Choroid plexus epithelial cell (primary cell): ENCODE data around the gene PLXNB2.

Source experiments
- DNase-seq: peaks from one replicate; pipeline ENCODE4 v3.0.0-alpha.2; 2010; ENCODE audit warnings: low read depth
- H3K4me3 ChIP-seq: 2 replicates; pipeline ENCODE4 v1.5.1; 2011; ENCODE audit warnings: low read depth, mild to moderate bottlenecking, control low read depth, low read length, moderate library complexity
- CTCF ChIP-seq: conservative IDR thresholded peaks from 2 replicates; pipeline ENCODE4 v1.5.1; 2011; ENCODE audit warnings: low read depth, mild to moderate bottlenecking, control low read depth, inconsistent platforms, low read length, moderate library complexity

PLXNB2 gene

GRCh38 chr22:50301581-50301991 is 5.9 kb downstream of the PLXNB2 start:
- DNase-seq: no peak
- TF ChIP-seq CTCF: no peak
- no peak overlapping the region for H3K4me3 ChIP-seq

- TF ChIP-seq CTCF: no peak
- DNase-seq: no peak
- no peak overlapping the region for H3K4me3 ChIP-seq
Measured at GRCh38 chr22:50300620-50301257, 6.7 kb downstream of the PLXNB2 start.

DNA sequence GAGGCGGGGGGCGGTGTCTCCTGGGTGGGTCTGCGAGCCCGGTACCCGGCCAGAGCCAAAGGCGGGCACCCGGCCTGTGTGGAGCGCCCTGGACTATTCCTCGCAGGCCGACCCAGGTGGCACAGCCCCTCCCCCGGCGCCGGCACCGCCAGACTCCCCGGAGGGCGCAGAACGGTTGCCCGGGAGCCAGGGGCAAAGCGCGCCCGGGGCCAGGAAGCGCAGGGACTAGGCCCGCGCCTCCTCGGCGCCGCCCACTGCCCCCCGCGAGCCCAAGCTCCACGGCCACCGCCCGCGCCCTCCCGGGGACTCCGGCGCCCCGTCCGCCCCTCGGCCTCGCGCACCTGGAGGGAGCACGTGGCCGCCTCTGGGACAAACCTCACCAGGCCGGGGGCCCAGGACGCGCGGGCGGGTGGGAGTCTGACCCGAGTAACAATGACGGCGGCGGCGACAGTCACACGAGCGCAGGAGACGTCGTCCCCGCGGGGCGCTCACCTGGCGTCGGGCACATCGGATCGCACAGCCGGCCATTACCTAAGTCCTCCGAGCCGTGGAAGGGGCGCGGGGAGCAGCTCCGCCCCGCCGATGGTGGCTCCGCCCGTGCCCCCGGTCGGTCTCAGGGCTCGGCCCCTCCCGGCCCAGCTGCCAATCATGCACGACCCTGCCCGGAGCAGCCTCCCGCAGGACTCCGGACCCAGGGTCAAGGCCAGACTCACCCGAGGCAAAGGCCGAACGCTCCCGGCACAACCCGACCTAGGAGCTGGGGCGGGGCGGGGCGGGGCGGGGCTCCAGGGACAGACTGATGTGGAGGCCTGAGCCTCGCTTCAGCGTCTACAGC is 7.4 kb downstream of the PLXNB2 start:
- no peak for DNase-seq
- TF ChIP-seq CTCF: no peak
- peak overlapping the region; percentile 14 for H3K4me3 ChIP-seq

DNA sequence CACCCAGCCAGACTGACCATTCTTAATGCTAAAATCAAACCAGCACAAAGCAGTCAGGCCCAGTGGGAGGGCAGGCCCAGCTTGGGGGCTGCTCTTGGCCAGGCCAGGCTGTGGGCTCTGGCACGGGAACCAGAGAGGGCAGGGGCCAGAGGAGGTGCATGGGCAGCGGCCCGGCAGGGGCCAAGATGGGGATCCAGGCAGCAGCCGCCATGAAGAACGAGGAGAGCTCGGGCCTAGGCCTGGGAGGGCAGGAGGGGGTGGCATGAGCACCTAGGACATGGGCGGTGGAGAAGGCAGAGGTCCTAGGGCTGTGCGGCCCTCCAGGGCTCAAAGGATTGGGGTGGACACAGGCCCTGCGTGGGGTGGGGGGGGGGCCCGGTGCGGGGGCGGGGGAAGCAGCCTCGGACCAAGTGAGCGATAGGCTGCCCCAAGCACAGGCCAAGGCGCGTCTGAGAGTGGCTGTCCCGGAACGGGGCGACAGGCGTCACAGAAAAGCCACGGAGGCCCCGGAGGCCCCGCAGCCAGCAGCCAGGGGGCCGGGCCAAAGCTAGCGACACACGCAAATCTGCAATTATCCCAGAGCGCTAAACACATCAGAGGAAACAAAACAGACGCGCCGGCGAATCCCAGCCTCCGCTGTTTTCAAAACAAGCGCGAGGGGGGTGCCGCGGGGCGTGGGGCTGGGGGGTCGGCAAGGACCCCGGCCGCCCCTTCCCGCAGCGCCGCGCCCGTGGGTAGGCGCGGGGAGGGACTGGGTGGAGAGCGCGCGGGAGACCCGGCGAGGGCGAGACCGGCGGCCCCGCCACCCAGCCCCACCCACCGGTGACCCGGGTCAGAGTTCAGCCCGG is 8.3 kb downstream of the PLXNB2 start:
- H3K4me3 ChIP-seq: no peak overlapping the region
- no peak for TF ChIP-seq CTCF
- DNase-seq: no peak

- no peak overlapping the region for H3K4me3 ChIP-seq
- TF ChIP-seq CTCF: no peak
Measured at GRCh38 chr22:50298266-50298637, 9.2 kb downstream of the PLXNB2 start.

GRCh38 chr22:50297510-50298265 is 9.8 kb downstream of the PLXNB2 start:
- TF ChIP-seq CTCF: no peak
- H3K4me3 ChIP-seq: no peak overlapping the region
- no peak for DNase-seq

More at GRCh38 chr22:50298266-50298637, 9.2 kb downstream of the PLXNB2 start:
- DNase-seq: no peak
